ENCODE data around the gene A4GALT.
"Not testable (repeated sequence)": the region's sequence is repeated elsewhere in the genome, so short reads cannot be mapped to it uniquely, and the experiment has no call there.

The A4GALT gene

GRCh38 chr22:42754658-42755057 is 34.0 kb upstream of the A4GALT start:
- ChIA-PET POLR2A (no interaction called here), CTCF (interaction anchor here (0.6 kb wide), 1 partner anchor 137 kb away, joined by 3 read pairs; no protein-coding TSS in a partner anchor)
- no peak for DNase-seq (ENCODE audit: extremely low spot score)
- TF ChIP-seq HDGF (IDR thresholded peaks at IDR 0.05; ENCODE audit: borderline replicate concordance) (no peak), PKNOX1 (IDR thresholded peaks at IDR 0.05) (no peak), ZNF384 (IDR thresholded peaks at IDR 0.05) (no peak), TARDBP (IDR thresholded peaks at IDR 0.05) (no peak), BHLHE40 (IDR thresholded peaks at IDR 0.05; ENCODE audit: borderline replicate concordance) (no peak), NFRKB (IDR thresholded peaks at IDR 0.05) (no peak), SUZ12 (IDR thresholded peaks at IDR 0.05) (no peak), FOXA1 (IDR thresholded peaks at IDR 0.05) (no peak), L3MBTL2 (conservative IDR thresholded peaks at IDR 0.05) (no peak), FOXM1 (IDR thresholded peaks at IDR 0.05; ENCODE audit: borderline replicate concordance) (no peak), ARNT (IDR thresholded peaks at IDR 0.05) (no peak), CTBP1 (IDR thresholded peaks at IDR 0.05; ENCODE audit: borderline replicate concordance) (no peak), FOXK2 (IDR thresholded peaks at IDR 0.05) (no peak), ELF4 (IDR thresholded peaks at IDR 0.05) (no peak), LEF1 (IDR thresholded peaks at IDR 0.05; ENCODE audit: borderline replicate concordance) (no peak), SP1 (IDR thresholded peaks at IDR 0.05) (no peak)

GRCh38 chr22:42752912-42753311 is 32.2 kb upstream of the A4GALT start:
- no peak for TF ChIP-seq PKNOX1 (IDR thresholded peaks at IDR 0.05)
- TF ChIP-seq FOXM1 (IDR thresholded peaks at IDR 0.05; ENCODE audit: borderline replicate concordance): no peak
- no peak for TF ChIP-seq LEF1 (IDR thresholded peaks at IDR 0.05; ENCODE audit: borderline replicate concordance)
- TF ChIP-seq ZNF384 (IDR thresholded peaks at IDR 0.05): no peak
- no peak for TF ChIP-seq SUZ12 (IDR thresholded peaks at IDR 0.05)
- no peak for TF ChIP-seq CTBP1 (IDR thresholded peaks at IDR 0.05; ENCODE audit: borderline replicate concordance)
- no peak for TF ChIP-seq FOXA1 (IDR thresholded peaks at IDR 0.05)
- TF ChIP-seq HDGF (IDR thresholded peaks at IDR 0.05; ENCODE audit: borderline replicate concordance): no peak
- no peak for TF ChIP-seq SP1 (IDR thresholded peaks at IDR 0.05)
- TF ChIP-seq NFRKB (IDR thresholded peaks at IDR 0.05): no peak
- TF ChIP-seq BHLHE40 (IDR thresholded peaks at IDR 0.05; ENCODE audit: borderline replicate concordance): no peak
- TF ChIP-seq TARDBP (IDR thresholded peaks at IDR 0.05): no peak
- TF ChIP-seq L3MBTL2 (conservative IDR thresholded peaks at IDR 0.05): no peak
- no peak for TF ChIP-seq ELF4 (IDR thresholded peaks at IDR 0.05)
- TF ChIP-seq FOXK2 (IDR thresholded peaks at IDR 0.05): no peak
- no peak for TF ChIP-seq ARNT (IDR thresholded peaks at IDR 0.05)
- POLR2A ChIA-PET: no interaction called here
- DNase-seq (ENCODE audit: extremely low spot score): no peak
- CTCF ChIA-PET: no interaction called here

- ChIA-PET POLR2A (no interaction called here), CTCF (no interaction called here)
- DNase-seq (ENCODE audit: extremely low spot score): no peak
- no peak for TF ChIP-seq FOXK2 (IDR thresholded peaks at IDR 0.05)
- TF ChIP-seq ZNF384 (IDR thresholded peaks at IDR 0.05): no peak
- no peak for TF ChIP-seq L3MBTL2 (conservative IDR thresholded peaks at IDR 0.05)
- TF ChIP-seq PKNOX1 (IDR thresholded peaks at IDR 0.05): no peak
- no peak for TF ChIP-seq SUZ12 (IDR thresholded peaks at IDR 0.05)
- no peak for TF ChIP-seq HDGF (IDR thresholded peaks at IDR 0.05; ENCODE audit: borderline replicate concordance)
These were observed 31.6 kb upstream of the A4GALT start for GRCh38 chr22:42752230-42752746.

GRCh38 chr22:42750421-42750820 is 29.8 kb upstream of the A4GALT start:
- DNase-seq (ENCODE audit: extremely low spot score); CTCF ChIA-PET; POLR2A ChIA-PET: not testable (repeated sequence)

GRCh38 chr22:42747701-42748513 is 27.2 kb upstream of the A4GALT start:
- ChIA-PET CTCF (interaction anchor here (0.6 to 1.0 kb wide), 4 partner anchors 12 to 621 kb away, joined by 3 to 6 read pairs (median 4); no protein-coding TSS in a partner anchor), POLR2A (interaction anchor here (1.0 kb wide), 2 partner anchors 18 to 133 kb away, joined by 3 read pairs; partner anchors contain the start of gene POLDIP3)
- no peak for DNase-seq (ENCODE audit: extremely low spot score)
- TF ChIP-seq BHLHE40 (IDR thresholded peaks at IDR 0.05; ENCODE audit: borderline replicate concordance): no peak
- TF ChIP-seq ELF4 (IDR thresholded peaks at IDR 0.05): no peak
- no peak for TF ChIP-seq L3MBTL2 (conservative IDR thresholded peaks at IDR 0.05)
- TF ChIP-seq FOXA1 (IDR thresholded peaks at IDR 0.05): no peak
- TF ChIP-seq TARDBP (IDR thresholded peaks at IDR 0.05): no peak
- TF ChIP-seq SP1 (IDR thresholded peaks at IDR 0.05): no peak
- TF ChIP-seq PKNOX1 (IDR thresholded peaks at IDR 0.05): no peak
- no peak for TF ChIP-seq FOXK2 (IDR thresholded peaks at IDR 0.05)
- no peak for TF ChIP-seq HDGF (IDR thresholded peaks at IDR 0.05; ENCODE audit: borderline replicate concordance)
- TF ChIP-seq LEF1 (IDR thresholded peaks at IDR 0.05; ENCODE audit: borderline replicate concordance): no peak

All from HEK293T (cell line).